ENCODE measurements around the gene MPZL3. TPM values are rescaled to one million over a fixed set of nuclear protein-coding genes. Genes with fewer than 3 reads are reported as not detected.

MPZL3 gene
- polyA plus RNA-seq, 2 of the 4 experiments (the other 2 are of a cell fraction), result 0.34 to 1.0 TPM

- H3K27ac ChIP-seq, result no peak overlapping the region
- no peak for TF ChIP-seq FOSB (CRISPR knock-in tag; IDR thresholded peaks at IDR 0.05)
- no peak for TF ChIP-seq REST (IDR thresholded peaks at IDR 0.05)
- no peak for TF ChIP-seq CEBPB (IDR thresholded peaks at IDR 0.05)
- no peak for TF ChIP-seq HOXA7 (CRISPR knock-in tag; IDR thresholded peaks at IDR 0.05)
- TF ChIP-seq FOSL2 (IDR thresholded peaks at IDR 0.05), result no peak
- TF ChIP-seq FOSL2 (CRISPR knock-in tag; IDR thresholded peaks at IDR 0.05), result no peak
- no peak for TF ChIP-seq TFCP2L1 (CRISPR knock-in tag; IDR thresholded peaks at IDR 0.05)
- TF ChIP-seq HEYL (CRISPR knock-in tag; IDR thresholded peaks at IDR 0.05), result no peak
- TF ChIP-seq E2F6 (IDR thresholded peaks at IDR 0.05; ENCODE audit: borderline replicate concordance, low read depth), result no peak
- no peak for TF ChIP-seq SREBF2 (IDR thresholded peaks at IDR 0.05)
- TF ChIP-seq HES2 (IDR thresholded peaks at IDR 0.05), result no peak
- TF ChIP-seq BHLHE40 (IDR thresholded peaks at IDR 0.05; ENCODE audit: low read depth, low read length), result no peak
- TF ChIP-seq CBX2 (IDR thresholded peaks at IDR 0.05; ENCODE audit: borderline replicate concordance, low read depth), result no peak
- TF ChIP-seq MAX (IDR thresholded peaks at IDR 0.05), result no peak
- no peak for TF ChIP-seq KDM1A (IDR thresholded peaks at IDR 0.05; ENCODE audit: low read depth)
- TF ChIP-seq ESRRA (IDR thresholded peaks at IDR 0.05; ENCODE audit: borderline replicate concordance, low read length), result no peak
- ChIA-PET CTCF (interaction anchor here (0.5 to 1.8 kb wide), 4 partner anchors 10 to 520 kb away, joined by 3 to 4 read pairs (median 3); partner anchors contain the start of gene MPZL3), POLR2A (interaction anchor here (0.9 kb wide), 1 partner anchor 136 kb away, joined by 3 read pairs; no protein-coding TSS in a partner anchor)
- 64% methylated on average over 13 of the region's 13 CpGs for WGBS (ENCODE audit: missing lambda C conversion rate)
- DNase-seq (ENCODE audit: low read depth in 1 of 2, low spot score in 1 of 2), result no peak
- H3K4me3 ChIP-seq, result no peak overlapping the region
- H3K4me2 ChIP-seq, result no peak overlapping the region
- no peaks in the 10 kb centered on the region for H3K9me3 ChIP-seq
- no peaks in the 10 kb centered on the region for H3K4me1 ChIP-seq
- ATAC-seq, result no peak
- FAIRE-seq, result no peak
Observed at GRCh38 chr11:118264569-118265465, 12.7 kb upstream of the MPZL3 start.

GRCh38 chr11:118263695-118264568 is 11.8 kb upstream of the MPZL3 start, which contains the start of gene MPZL2:
Gene MPZL2 (minus strand): TSS chr11:118264297. CDS start chr11:118264153, 144 bp downstream.
- H3K4me3 ChIP-seq, result no peak within 1 kb of the TSS
- TF ChIP-seq HEYL (CRISPR knock-in tag; IDR thresholded peaks at IDR 0.05) (no peak), E2F6 (IDR thresholded peaks at IDR 0.05; ENCODE audit: borderline replicate concordance, low read depth) (no peak), MAFK (IDR thresholded peaks at IDR 0.05; ENCODE audit: partially characterized antibody) (no peak), SREBF2 (IDR thresholded peaks at IDR 0.05) (no peak), BCL3 (IDR thresholded peaks at IDR 0.05) (no peak), USF2 (IDR thresholded peaks at IDR 0.05) (no peak), PHF8 (IDR thresholded peaks at IDR 0.05; ENCODE audit: borderline replicate concordance, low read depth) (no peak), SMC3 (IDR thresholded peaks at IDR 0.05) (no peak), POLR2AphosphoS2 (conservative IDR thresholded peaks at IDR 0.05; ENCODE audit: low read length) (no peak), MAX (IDR thresholded peaks at IDR 0.05) (no peak), TFCP2L1 (CRISPR knock-in tag; IDR thresholded peaks at IDR 0.05) (no peak), FOSB (CRISPR knock-in tag; IDR thresholded peaks at IDR 0.05) (no peak), POLR2A (IDR thresholded peaks at IDR 0.05; ENCODE audit: low read length) (no peak), HES2 (IDR thresholded peaks at IDR 0.05) (no peak)
- WGBS (ENCODE audit: missing lambda C conversion rate), result 33% methylated on average over 13 of the region's 19 CpGs
- ATAC-seq, result peak; percentile 24 to 60; a peak in 2 of 6 replicates
- no peaks in the 10 kb centered on the region for H3K4me1 ChIP-seq
- no peak for DNase-seq (ENCODE audit: low read depth in 1 of 2, low spot score in 1 of 2)
- H3K9me3 ChIP-seq, result no peaks in the 10 kb centered on the region
- ChIA-PET POLR2A (no interaction called here), CTCF (interaction anchor here (1.0 to 1.8 kb wide), 5 partner anchors 9 to 119 kb away, joined by 3 to 4 read pairs (median 3); partner anchors contain the start of gene MPZL3)
- peak within 1 kb of the TSS; percentile 36; the same call in 1 of the 3 replicates for H3K4me2 ChIP-seq
- H3K27ac ChIP-seq, result no peak within 1 kb of the TSS
- FAIRE-seq, result no peak

All from A549 (cell line).